Head of caudate nucleus (tissue), 42 donors: ENCODE data around the gene SPRED1.
"Not testable (repeated sequence)": the region's sequence is repeated elsewhere in the genome, so short reads cannot be mapped to it uniquely, and the experiment has no call there.

Source experiments
- DNase-seq, 42 donors: peaks; one replicate each; pipeline versions ENCODE4 v3.0.0 to v3.0.0-alpha.2; 2020 to 2021; ENCODE audit warnings: mixed read lengths in 7 of 42
- intact Hi-C: fragments of 100-400 bp; cut with DNase I; formaldehyde crosslinking; loops from one replicate; pipeline ENCODE4 v1.15.0; 2022

The SPRED1 gene

GRCh38 chr15:38271144-38271543, 18.5 kb downstream of the SPRED1 start:
- DNase-seq: no peak
- intact Hi-C loops: no loop called here

- DNase-seq: no peak
- intact Hi-C loops: no loop called here
These were observed 19.3 kb downstream of the SPRED1 start for GRCh38 chr15:38271895-38272294.

GRCh38 chr15:38272431-38272830, 19.8 kb downstream of the SPRED1 start:
- intact Hi-C loops, DNase-seq: not testable (repeated sequence)

GRCh38 chr15:38274135-38274534, 21.5 kb downstream of the SPRED1 start:
- no peak for DNase-seq
- intact Hi-C loops: no loop called here

GRCh38 chr15:38275959-38276358, 23.3 kb downstream of the SPRED1 start:
- no peak for DNase-seq
- intact Hi-C loops: no loop called here

- intact Hi-C loops: not testable (repeated sequence)
These were observed 24.6 kb downstream of the SPRED1 start for GRCh38 chr15:38277281-38277680.

GRCh38 chr15:38281031-38281430, 28.4 kb downstream of the SPRED1 start:
- intact Hi-C loops: no loop called here
- DNase-seq: no peak

More at GRCh38 chr15:38277281-38277680, 24.6 kb downstream of the SPRED1 start:
- not testable (repeated sequence) for DNase-seq

GRCh38 chr15:38283010-38283409, 30.4 kb downstream of the SPRED1 start:
- intact Hi-C loops: no loop called here

GRCh38 chr15:38285456-38285855, 32.8 kb downstream of the SPRED1 start:
- no peak for DNase-seq
- intact Hi-C loops: no loop called here

More at GRCh38 chr15:38283010-38283409, 30.4 kb downstream of the SPRED1 start:
- DNase-seq: no peak

- no peak for DNase-seq
- intact Hi-C loops: no loop called here
These were observed 41.5 kb downstream of the SPRED1 start for GRCh38 chr15:38294126-38294525.

- DNase-seq: no peak
- intact Hi-C loops: no loop called here
These were observed 45.2 kb downstream of the SPRED1 start for GRCh38 chr15:38297623-38298388.

- intact Hi-C loops: no loop called here
- no peak for DNase-seq
These were observed 46.6 kb downstream of the SPRED1 start for GRCh38 chr15:38299216-38299615.

GRCh38 chr15:38300395-38300794, 47.8 kb downstream of the SPRED1 start:
- intact Hi-C loops: no loop called here
- no peak for DNase-seq

- intact Hi-C loops: no loop called here
- DNase-seq: no peak
These were observed 51.8 kb downstream of the SPRED1 start for GRCh38 chr15:38304481-38304880.

GRCh38 chr15:38307251-38307650, 54.6 kb downstream of the SPRED1 start:
- intact Hi-C loops: no loop called here
- no peak for DNase-seq

- intact Hi-C loops: no loop called here
- DNase-seq: no peak
These were observed 55.4 kb downstream of the SPRED1 start for GRCh38 chr15:38307861-38308641.

- no peak for DNase-seq
These were observed 56.2 kb downstream of the SPRED1 start for GRCh38 chr15:38308797-38309196.

GRCh38 chr15:38312190-38312589, 59.6 kb downstream of the SPRED1 start:
- DNase-seq: no peak
- intact Hi-C loops: no loop called here

More at GRCh38 chr15:38308797-38309196, 56.2 kb downstream of the SPRED1 start:
- intact Hi-C loops: no loop called here

- no peak for DNase-seq
- intact Hi-C loops: no loop called here
These were observed 63.7 kb downstream of the SPRED1 start for GRCh38 chr15:38316311-38316710.

- DNase-seq: no peak
- intact Hi-C loops: no loop called here
These were observed 67.5 kb downstream of the SPRED1 start for GRCh38 chr15:38320181-38320580.
